ENCODE results near the gene IQGAP2. TPM values are rescaled to one million over a fixed set of nuclear protein-coding genes. Genes with fewer than 3 reads are reported as not detected.

The IQGAP2 gene
- total and polyA plus RNA-seq, 2 donors (not counting 1 experiment from before 2014, with no cell fraction given) = 8.1 to 15.0 TPM

GRCh38 chr5:76757049-76757448 lies 354.0 kb downstream of the IQGAP2 start:
- no peak overlapping the region for H3K27ac ChIP-seq (ENCODE audit: low read length in 2 of 2)
- Mint-ChIP-seq H3K4me3 (no peak overlapping the region), H3K27ac (no peak overlapping the region), H3K4me1 (no peaks in the 10 kb centered on the region), H3K9me3 (ENCODE audit: insufficient read depth) (no peaks in the 10 kb centered on the region), H3K27me3 (peaks cover 15% of the 10 kb centered on the region)
- H4K20me1 ChIP-seq (ENCODE audit: control insufficient read depth, insufficient read depth, low read length, poor library complexity, severe bottlenecking) = no peaks in the 10 kb centered on the region
- H3K79me2 ChIP-seq (ENCODE audit: control insufficient read depth, insufficient read depth, low read length) = no peaks in the 10 kb centered on the region
- H3K36me3 ChIP-seq (replicated peaks in 1 of 2; ENCODE audit: control extremely low read depth in 1 of 2, control insufficient read depth in 1 of 2, extremely low read depth in 1 of 2, insufficient read depth in 2 of 2, low read length in 1 of 2) = no peaks in the 10 kb centered on the region
- WGBS (ENCODE audit: insufficient coverage) = no CpG with 5 or more reads among the region's 4 CpGs
- no peak overlapping the region for H3K9ac ChIP-seq (ENCODE audit: low read length)
- H3K4me2 ChIP-seq (replicated peaks; ENCODE audit: low read depth, low read length, poor library complexity, severe bottlenecking) = no peak overlapping the region
- TF ChIP-seq CTCF (IDR thresholded peaks at IDR 0.05) (no peak), EZH2 (IDR thresholded peaks at IDR 0.05; ENCODE audit: borderline replicate concordance, insufficient read depth, low read depth, low read length, poor library complexity, severe bottlenecking) (no peak)
- ATAC-seq (ENCODE audit: low read depth) (no peak), DNase-seq (no peak)
- H3K27me3 ChIP-seq (replicated peaks in 1 of 4; ENCODE audit: control extremely low read depth in 1 of 4, control insufficient read depth in 3 of 4, insufficient read depth in 4 of 4, low read length in 3 of 4) = no peaks in the 10 kb centered on the region
- no peak overlapping the region for H2AFZ ChIP-seq (ENCODE audit: insufficient read depth, low read depth, low read length, poor library complexity, severe bottlenecking)
- no peaks in the 10 kb centered on the region for H3K4me1 ChIP-seq (ENCODE audit: control insufficient read depth in 2 of 2, insufficient read depth in 2 of 2, low read length in 2 of 2)
- H3K4me3 ChIP-seq (ENCODE audit: control extremely low read depth in 1 of 5, extremely low read depth in 1 of 5, insufficient read depth in 1 of 5, low read depth in 2 of 5, low read length in 4 of 5) = no peak overlapping the region
- intact Hi-C loops (cut with micrococcal nuclease) = no loop called here
- no peaks in the 10 kb centered on the region for H3K9me3 ChIP-seq (ENCODE audit: control extremely low read depth in 1 of 3, control insufficient read depth in 2 of 3, insufficient read depth in 1 of 3, low read length in 2 of 3)
- ChIA-PET POLR2A (no interaction called here), CTCF (no interaction called here)

Small RNA genes within 50 kb of the gene (small RNA-seq; reads per million reads assigned to genes)
- gene RF02154 (ENCODE audit: insufficient read length, low read depth, low replicate concordance) = not detected
- not detected for gene RF02155 (ENCODE audit: insufficient read length, low read depth, low replicate concordance)

Other genes with a start within 250 kb of the IQGAP2 start
- gene F2RL2, start 220.1 kb downstream of the IQGAP2 start, total RNA-seq = not detected in 2 replicates
- not detected in 2 replicates for gene F2RL2, start 220.1 kb downstream of the IQGAP2 start, polyA plus RNA-seq